NCI-H2196 treated with DMSO at 0.1 percent for 48 hours (cell line): ENCODE data around the gene RTBDN.

Experiments used
- DNase-seq: peaks from one replicate; lab custom pipeline; 2025; ENCODE audit not compliant: unreplicated experiment; lab: John Stamatoyannopoulos, UW

The RTBDN gene

DNA sequence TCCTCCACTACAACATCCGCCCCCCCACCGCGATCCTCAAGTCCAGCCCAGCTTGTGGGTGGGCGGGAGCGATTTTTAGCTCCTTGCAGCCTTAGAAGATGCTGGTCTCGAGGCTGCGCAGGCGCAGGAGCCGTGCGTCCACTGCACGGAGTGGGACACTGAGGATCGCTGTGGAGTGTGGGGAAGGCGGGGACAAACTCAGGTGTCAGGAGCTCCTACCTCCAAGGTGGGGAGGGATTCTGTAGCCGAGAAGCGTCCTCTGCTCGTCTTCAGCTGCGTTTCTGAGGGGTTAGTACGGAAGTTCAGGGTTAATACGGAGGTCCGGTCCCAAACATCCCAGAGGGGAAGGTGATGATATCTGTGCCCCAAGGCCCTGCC, at the start of gene RTBDN:
Gene RTBDN (minus strand): TSS at position 14 of the 378 bp plus-strand sequence. CDS start 4,600 bp downstream, outside the sequence.
- DNase-seq, result peak; percentile 42

DNA sequence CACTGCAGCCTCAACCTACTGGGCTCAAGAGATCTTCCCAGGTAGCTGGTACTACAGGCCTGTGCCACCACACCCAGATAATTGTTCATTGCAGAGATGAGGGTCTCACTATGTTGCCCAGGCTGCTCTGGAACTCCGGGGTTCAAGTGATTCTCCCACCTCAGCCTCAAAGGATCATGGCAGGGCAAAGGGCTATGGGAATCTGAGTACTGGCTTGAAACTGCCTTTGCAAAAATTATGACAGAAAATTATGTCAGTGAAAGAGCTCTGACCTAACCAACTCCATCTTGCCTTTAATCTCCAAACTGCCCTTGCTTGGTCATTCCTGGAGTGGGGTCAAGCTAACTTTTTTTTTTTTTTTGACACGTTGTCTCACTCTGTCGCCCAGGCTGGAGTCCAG, 48.2 kb upstream of the RTBDN start:
- no peak for DNase-seq

DNA sequence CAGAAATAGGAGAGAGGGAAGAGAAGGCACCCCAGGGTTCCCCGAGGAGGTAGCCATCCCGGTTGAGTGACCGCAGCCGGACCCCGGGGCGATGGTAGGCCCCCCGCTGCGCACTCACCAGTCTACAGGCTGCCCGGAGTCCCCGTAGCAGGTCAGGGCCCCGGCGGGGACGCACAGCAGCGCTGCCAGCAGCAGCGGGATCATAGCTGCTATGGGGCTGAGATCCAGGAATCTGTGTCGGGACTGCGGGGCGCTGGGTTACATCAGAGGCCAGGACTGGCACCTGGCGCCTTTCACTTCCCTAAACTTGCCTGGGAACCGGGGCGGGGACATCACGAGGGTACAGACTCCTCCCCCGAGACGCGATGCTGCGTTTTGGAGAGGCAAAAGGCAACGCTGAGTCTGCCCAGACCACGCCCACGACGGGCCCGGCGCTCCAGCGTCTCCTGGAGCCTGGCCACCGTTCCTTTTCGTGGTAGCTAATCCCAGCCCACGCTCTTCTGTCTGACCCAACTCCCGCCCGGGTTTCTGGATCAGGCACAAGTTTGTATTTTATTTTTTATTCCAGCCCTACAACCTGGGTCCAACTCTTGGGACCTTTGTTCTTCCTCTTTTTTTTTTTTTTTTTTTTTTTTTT, 46.9 kb upstream of the RTBDN start, which contains the start of gene DNASE2:
Gene DNASE2 (minus strand): TSS at position 278 of the 637 bp plus-strand sequence. CDS start 74 bp downstream, at position 204.
- peak; percentile 92 for DNase-seq

DNA sequence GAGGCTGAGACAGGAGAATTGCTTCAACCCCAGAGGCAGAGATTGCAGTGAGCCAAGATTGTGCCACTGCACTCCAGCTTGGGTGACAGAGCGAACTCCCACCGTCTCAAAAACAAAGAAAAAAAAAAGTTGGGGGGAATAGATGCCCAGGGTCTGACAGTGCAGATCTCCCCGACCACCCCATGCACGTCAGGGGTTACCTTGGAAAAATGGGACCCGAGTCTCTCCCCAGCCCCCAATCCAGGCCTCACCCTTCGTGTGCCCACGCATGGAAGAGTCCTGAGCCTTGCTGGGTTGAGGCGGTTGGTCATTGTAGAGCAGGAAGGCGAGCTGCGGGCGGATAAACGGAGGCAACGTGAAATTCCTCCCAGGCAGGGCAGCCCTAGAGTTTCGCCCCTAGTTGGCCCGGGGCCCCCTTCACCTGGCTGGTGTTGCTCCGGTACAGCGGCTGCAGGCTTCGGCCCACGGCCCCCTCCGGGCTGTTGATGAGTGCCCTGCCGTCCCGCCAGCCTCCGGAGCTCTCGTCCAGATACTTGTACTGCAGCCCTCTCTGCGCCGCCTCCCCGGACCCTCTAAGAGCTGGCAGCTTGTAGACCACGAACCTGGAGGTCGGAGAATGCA, 46.3 kb upstream of the RTBDN start:
- no peak for DNase-seq

DNA sequence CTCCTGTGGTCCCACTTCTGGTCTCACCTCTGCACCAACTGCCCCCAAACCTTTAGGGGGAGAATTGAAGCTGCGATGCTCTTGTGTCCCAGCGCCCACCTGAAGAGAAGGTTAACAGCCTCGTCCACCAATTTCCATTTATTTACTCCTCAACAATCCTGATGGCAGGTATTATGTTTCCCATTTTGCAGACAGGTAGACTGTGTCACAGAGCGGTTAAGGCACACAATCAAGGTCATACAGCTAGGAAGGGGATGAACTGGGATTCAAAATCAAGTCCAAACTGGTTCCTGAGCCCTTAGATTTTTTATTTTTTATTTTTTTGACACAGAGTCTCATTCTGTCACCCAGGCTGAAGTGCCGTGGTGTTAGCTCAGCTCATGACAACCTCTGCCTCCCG, 40.7 kb upstream of the RTBDN start:
- DNase-seq, result no peak

DNA sequence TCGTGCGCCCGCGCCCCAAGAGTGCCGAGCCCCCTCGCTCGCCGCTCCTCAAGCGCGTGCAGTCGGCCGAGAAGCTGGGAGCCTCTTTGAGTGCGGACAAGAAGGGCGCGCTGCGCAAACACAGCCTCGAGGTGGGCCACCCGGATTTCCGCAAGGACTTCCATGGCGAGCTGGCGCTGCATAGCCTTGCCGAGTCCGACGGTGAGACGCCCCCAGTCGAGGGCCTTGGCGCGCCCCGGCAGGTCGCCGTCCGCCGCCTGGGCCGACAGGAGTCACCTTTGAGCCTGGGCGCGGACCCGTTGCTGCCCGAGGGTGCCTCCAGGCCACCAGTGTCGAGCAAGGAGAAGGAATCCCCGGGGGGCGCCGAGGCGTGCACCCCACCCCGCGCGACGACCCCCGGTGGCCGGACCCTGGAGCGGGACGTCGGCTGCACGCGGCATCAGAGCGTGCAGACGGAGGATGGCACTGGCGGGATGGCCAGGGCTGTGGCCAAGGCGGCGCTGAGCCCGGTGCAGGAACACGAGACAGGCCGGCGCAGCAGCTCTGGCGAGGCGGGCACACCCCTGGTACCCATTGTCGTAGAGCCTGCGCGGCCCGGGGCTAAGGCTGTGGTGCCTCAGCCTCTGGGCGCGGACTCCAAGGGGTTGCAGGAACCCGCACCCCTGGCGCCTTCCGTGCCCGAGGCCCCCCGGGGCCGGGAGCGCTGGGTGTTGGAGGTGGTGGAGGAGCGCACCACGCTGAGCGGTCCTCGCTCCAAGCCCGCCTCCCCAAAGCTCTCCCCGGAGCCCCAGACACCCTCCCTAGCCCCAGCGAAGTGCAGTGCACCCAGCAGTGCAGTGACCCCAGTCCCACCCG, 39.7 kb upstream of the RTBDN start:
- DNase-seq, result no peak

DNA sequence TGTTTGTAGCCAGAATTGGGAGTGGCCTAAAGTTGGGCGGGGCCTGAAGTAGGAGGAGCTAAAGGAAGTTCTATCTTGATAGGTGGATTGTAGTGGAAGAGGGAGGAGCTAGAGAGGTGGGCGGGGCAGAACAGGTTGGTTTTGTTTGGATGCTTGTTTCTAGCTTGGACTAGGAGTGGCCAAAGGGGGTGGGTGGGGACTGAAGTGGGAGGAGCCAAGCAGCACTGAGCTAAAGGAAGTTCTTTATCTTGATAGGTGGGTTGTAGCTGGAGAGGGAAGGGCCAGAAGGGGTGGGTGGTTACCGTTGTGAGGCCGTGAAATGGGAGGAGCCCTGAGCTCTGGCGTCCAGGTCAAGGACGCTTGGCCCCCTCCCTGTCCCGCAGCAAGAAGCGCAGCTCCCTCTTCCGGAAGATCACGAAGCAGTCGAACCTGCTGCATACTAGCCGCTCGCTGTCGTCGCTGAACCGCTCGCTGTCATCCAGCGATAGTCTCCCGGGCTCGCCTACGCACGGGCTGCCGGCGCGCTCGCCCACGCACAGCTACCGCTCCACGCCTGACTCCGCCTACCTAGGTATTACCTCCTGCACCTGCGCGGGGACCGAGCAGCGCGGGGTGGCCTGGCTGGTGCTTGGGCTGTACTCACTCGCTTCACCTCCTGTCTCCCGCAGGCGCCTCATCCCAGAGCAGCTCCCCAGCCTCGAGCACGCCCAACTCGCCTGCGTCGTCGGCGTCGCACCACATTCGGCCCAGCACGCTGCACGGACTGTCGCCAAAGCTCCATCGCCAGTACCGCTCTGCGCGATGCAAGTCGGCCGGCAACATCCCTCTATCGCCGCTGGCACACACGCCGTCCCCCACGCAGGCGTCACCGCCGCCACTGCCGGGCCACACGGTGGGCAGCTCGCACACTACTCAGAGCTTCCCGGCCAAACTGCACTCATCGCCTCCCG, 38.8 kb upstream of the RTBDN start:
- no peak for DNase-seq

DNA sequence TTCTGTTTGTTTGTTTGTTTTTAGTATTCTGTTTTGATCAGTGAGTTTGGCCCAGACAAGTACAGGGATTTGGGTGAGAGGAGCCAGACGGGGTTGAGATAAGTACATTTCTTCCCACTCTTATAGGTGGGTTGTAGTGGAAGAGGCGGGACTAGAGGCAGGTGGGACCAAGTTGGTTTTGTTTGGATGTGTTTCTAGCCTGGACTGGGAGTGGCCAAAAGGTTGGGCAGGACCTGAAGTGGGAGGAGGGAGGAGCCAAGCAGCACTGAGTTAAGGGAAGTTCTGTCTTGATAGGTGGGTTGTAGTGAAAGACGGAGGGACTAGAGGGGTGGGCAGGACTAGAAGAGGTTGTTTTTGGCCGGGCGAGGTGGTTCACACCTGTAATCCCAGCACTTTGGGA, 37.9 kb upstream of the RTBDN start:
- no peak for DNase-seq

DNA sequence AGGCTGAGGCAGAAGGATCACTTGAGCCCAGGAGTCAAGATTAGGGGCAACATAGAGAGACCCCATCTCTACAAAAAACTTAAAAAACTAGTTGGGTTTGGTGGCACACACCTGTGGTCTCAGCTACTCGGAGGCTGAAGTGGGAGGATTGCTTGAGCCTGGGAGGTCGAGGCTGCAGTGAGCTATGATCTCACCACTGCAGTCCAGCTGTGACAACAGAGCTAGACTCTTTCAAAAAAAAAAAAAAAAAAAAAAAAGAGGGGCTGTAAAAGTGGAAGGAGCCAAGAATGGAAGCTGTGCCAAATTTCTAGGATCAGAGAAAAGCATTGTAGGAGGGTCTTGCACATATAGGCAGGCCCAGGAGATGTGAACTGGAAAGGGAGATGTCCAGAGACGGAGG, 37.3 kb upstream of the RTBDN start:
- no peak for DNase-seq

DNA sequence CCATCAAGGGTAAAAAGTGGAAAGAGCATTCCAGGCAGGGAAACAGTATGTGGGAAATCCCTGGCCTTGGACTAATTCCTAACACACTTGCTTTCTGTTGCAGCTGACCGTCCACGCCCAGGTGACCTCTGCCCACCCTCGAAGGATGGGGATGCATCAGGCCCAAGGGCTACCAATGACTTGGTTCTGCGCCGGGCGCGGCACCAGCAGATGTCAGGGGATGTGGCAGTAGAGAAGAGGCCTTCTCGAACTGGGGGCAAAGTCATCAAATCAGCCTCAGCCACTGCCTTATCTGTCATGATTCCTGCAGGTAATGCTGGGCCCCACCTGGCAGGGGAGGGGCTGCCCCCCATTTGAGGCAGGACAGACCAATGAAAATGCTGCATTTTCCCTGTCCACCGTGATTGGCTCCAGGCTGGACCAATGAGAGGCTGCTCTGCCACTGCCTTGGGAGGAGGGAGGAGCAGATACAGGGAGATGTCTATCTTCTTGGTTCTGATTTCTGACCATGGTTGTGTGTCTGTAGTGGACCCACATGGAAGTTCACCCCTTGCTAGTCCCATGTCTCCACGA, 34.2 kb upstream of the RTBDN start:
- no peak for DNase-seq

DNA sequence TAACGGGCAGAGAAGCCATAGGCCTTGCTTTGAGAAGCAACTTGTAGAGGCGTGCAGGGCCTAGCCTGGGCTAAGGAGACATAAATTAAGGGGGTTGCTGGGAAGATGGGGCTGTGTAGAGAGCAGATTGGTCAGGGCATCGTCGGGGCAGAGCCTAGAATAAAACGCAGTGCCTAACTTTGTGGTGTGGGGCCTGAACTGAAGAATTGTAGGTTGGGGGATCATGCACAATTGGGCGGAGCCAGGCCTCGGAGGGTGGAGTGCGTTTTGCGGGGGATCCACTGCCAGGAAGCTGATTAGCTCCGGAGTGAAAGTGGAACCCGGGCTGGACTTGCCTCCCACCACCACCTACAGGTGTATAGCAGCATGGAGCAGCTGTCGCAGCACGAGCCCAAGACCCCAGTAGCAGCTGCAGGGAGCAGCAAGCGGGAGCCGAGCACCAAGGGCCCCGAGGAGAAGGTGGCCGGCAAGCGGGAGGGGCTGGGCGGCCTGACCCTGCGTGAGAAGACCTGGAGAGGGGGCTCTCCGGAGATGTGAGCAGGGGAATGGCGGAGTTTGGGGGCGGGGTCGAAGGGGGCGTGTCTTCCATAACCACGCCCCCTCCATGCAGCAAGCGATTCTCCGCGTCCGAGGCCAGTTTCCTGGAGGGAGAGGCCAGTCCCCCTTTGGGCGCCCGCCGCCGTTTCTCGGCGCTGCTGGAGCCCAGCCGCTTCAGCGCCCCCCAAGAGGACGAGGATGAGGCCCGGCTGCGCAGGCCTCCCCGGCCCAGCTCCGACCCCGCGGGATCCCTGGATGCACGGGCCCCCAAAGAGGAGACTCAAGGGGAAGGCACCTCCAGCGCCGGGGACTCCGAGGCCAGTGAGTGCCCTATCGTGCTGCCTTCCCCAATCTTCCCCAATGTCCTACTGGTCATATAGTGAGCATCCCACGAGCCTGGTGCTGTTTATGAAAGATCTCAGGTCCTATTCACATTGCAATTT, 33.0 kb upstream of the RTBDN start:
- DNase-seq, result peak; percentile 85

DNA sequence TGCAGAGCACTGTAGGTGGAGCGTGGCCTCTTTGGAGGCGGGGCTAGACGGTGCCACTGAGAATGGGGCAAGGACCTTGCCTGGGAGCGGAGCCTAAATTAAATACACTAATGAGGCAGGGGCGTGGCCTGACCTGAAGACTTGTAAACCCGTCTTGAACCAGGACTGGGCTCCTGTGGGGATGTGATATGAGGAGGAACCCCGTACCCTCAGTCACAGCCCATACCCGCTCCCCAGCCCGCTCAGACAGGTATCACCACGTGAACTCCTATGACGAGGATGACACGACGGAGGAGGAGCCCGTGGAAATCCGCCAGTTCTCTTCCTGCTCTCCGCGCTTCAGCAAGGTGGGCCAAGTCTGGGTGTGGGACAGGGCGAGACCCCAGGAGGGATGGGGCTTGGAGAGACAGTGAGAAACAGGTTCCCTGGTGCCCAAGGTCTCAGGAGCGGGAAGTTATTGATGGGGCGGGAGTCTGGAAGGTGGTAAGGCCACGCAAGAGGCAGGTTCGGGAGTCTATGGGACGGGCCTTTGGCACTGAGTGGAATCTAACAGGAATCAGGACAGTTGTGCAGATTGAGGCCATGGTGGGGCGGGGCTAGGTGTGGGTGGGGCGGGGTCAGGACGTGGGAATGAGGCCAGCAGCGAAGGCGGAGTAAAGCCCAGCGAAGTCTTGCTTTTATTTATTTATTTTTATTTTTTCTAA, 32.2 kb upstream of the RTBDN start:
- peak; percentile 44 for DNase-seq

DNA sequence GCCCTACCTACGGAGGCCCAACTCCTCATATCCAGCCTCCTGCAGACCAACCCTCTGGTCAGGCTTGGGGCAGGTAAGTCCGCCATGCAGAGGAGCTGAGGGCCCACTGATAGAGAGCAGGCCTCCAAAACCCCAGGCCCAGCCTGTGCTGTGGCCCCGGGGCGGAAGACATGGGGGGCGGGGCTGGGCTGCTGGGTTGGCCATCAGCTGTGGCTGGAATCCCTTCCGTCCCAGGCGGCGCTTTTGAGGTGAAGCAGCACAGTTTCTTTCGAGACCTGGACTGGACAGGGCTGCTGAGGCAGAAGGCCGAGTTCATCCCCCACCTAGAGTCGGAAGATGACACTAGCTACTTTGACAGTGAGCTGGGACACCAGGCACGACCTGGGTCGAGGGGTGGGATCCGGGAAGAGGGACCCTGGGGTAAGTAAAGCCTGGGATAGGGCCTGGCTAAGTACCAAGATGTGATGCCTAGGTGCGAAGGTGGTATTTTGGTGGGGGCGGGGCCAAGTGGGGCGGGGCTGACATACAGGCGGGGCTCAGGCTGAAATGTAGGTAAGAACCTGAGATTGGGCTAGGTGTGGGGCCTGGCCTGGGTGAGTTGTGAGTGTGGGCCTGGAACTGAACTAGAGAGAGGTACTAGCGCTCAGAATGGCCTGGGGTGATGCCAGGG, 31.5 kb upstream of the RTBDN start:
- no peak for DNase-seq

DNA sequence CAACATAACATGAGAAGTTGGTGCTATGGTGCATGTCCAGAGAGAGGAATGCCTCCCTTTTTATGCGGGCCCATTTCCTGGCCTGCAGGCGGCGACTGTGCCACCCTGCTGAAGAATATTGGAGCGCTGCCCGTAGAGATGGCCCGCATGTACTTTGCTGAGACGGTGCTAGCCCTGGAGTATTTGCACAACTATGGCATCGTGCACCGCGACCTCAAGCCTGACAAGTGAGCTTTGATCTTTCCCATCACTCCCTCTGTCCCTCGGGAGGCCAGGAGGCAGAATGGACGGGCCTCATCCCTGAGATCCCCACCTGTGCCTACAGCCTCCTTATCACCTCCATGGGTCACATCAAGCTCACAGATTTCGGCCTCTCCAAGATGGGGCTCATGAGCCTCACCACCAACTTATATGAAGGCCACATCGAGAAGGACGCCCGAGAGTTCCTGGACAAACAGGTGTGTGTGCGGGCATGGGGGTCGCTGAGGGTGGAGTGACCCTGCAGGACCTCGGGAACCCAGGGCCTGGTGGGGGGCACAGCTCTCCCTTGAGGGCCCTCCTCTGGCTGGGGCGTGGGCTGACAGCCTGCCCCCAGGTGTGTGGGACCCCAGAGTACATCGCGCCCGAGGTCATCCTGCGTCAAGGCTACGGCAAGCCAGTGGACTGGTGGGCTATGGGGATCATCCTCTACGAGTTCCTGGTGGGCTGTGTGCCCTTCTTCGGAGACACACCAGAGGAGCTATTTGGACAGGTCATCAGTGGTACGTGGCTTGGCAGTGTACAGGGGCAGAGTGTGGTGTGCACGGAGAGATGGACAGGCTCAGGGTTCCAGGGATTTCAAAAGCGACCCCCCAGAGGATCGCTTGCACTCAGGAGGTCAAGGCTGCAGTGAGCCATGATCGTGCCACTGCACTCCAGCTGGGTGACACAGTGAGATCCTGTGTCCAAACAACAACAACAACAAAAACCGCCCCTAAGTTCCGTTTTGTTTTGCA, 30.6 kb upstream of the RTBDN start:
- no peak for DNase-seq

DNA sequence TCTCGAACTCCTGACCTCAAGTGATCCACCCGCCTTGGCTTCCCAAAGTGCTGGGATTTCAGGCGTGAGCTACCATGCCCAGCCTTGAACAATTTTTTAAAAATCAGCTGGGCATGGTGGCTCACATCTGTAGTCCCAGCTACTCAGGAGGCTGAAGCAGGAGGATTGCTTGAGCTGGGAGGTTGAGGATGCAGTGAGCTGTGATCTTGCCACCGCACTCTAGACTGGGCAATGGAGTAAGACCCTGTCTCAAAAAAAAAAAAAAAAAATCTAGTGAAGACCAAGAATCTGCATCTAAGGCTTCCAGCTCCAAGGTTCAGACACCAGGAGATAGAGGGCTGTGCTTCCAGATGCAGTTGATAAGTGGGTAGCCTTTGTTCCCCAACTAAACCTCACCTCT, 29.8 kb upstream of the RTBDN start:
- DNase-seq, result no peak

DNA sequence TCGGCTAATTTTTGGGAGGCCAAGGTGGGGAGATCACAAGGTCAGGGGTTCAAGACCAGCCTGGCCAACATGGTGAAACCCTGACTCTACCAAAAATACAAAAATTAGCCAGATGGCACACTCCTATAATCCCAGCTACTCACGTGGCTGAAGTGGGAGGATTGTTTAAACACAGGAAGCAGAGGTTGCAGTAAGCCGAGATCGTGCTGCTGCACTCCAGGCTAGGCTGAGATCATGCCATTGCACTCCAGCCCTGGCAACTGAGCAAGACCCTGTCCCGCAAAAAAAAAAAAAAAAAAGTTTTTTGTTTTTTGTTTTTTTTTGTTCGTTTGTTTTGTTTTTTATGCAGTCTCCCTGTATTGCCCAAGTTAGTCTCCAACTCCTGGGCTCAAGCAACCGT, 25.2 kb upstream of the RTBDN start:
- no peak for DNase-seq
